ENCODE data around the gene TRMT61A. TPM values are rescaled to one million over a fixed set of nuclear protein-coding genes. Genes with fewer than 3 reads are reported as not detected.
A peak's percentile ranks its signal among the peaks of the same experiment; 100 is the strongest.
"Not testable (repeated sequence)": the region's sequence is repeated elsewhere in the genome, so short reads cannot be mapped to it uniquely, and the experiment has no call there.

Gene TRMT61A
- total RNA-seq, 1 donor from 2014 or later, result 13.7 TPM

- Mint-ChIP-seq H3K4me1 (ENCODE audit: low read depth) (peaks cover 4% of the 10 kb centered on the region), H3K36me3 (ENCODE audit: low read depth) (no peaks in the 10 kb centered on the region), H3K9me3 (no peaks in the 10 kb centered on the region), H3K27me3 (ENCODE audit: low read depth) (peaks cover 21% of the 10 kb centered on the region), H3K4me3 (ENCODE audit: low read depth) (peak overlapping the region; percentile 45), H3K27ac (no peak overlapping the region)
- DNase-seq (ENCODE audit: low spot score), result peak; percentile 57
- intact Hi-C loops (cut with micrococcal nuclease), result no loop called here
Measured at GRCh38 chr14:103520657-103521437, 8.1 kb upstream of the TRMT61A start.

- peaks cover 21% of the 10 kb centered on the region for H3K27me3 Mint-ChIP-seq (ENCODE audit: low read depth)
- no peaks in the 10 kb centered on the region for H3K9me3 Mint-ChIP-seq
- no peak overlapping the region for H3K4me3 Mint-ChIP-seq (ENCODE audit: low read depth)
- intact Hi-C loops (cut with micrococcal nuclease), result no loop called here
- no peaks in the 10 kb centered on the region for H3K36me3 Mint-ChIP-seq (ENCODE audit: low read depth)
- DNase-seq (ENCODE audit: low spot score), result no peak
- H3K4me1 Mint-ChIP-seq (ENCODE audit: low read depth), result peaks cover 4% of the 10 kb centered on the region
- no peak overlapping the region for H3K27ac Mint-ChIP-seq
Measured at GRCh38 chr14:103521438-103521950, 7.5 kb upstream of the TRMT61A start.

- H3K27ac Mint-ChIP-seq, result no peak overlapping the region
- no peaks in the 10 kb centered on the region for H3K9me3 Mint-ChIP-seq
- H3K4me3 Mint-ChIP-seq (ENCODE audit: low read depth), result peak overlapping the region; percentile 21
- H3K27me3 Mint-ChIP-seq (ENCODE audit: low read depth), result peaks cover 21% of the 10 kb centered on the region
- H3K4me1 Mint-ChIP-seq (ENCODE audit: low read depth), result peaks cover 6% of the 10 kb centered on the region
- no peaks in the 10 kb centered on the region for H3K36me3 Mint-ChIP-seq (ENCODE audit: low read depth)
- intact Hi-C loops (cut with micrococcal nuclease), result no loop called here
- no peak for DNase-seq (ENCODE audit: low spot score)
Measured at GRCh38 chr14:103521951-103522563, 6.9 kb upstream of the TRMT61A start.

GRCh38 chr14:103522649-103523574, 6.1 kb upstream of the TRMT61A start, which contains the start of gene CKB:
TSS of gene CKB (minus strand) at chr14:103522830. CDS start at chr14:103522493, 337 bp downstream.
- no peaks in the 10 kb centered on the region for H3K36me3 Mint-ChIP-seq (ENCODE audit: low read depth)
- peaks cover 21% of the 10 kb centered on the region for H3K27me3 Mint-ChIP-seq (ENCODE audit: low read depth)
- no peak for DNase-seq (ENCODE audit: low spot score)
- intact Hi-C loops (cut with micrococcal nuclease), result no loop called here
- H3K4me3 Mint-ChIP-seq (ENCODE audit: low read depth), result peak within 1 kb of the TSS; percentile 21
- no peaks in the 10 kb centered on the region for H3K9me3 Mint-ChIP-seq
- no peak within 1 kb of the TSS for H3K27ac Mint-ChIP-seq
- peaks cover 13% of the 10 kb centered on the region for H3K4me1 Mint-ChIP-seq (ENCODE audit: low read depth)

GRCh38 chr14:103523575-103523954, 5.4 kb upstream of the TRMT61A start:
- Mint-ChIP-seq H3K36me3 (ENCODE audit: low read depth) (no peaks in the 10 kb centered on the region), H3K4me3 (ENCODE audit: low read depth) (peak overlapping the region; percentile 17), H3K9me3 (no peaks in the 10 kb centered on the region), H3K27ac (no peak overlapping the region), H3K4me1 (ENCODE audit: low read depth) (peaks cover 13% of the 10 kb centered on the region), H3K27me3 (ENCODE audit: low read depth) (peaks cover 21% of the 10 kb centered on the region)
- no peak for DNase-seq (ENCODE audit: low spot score)
- intact Hi-C loops (cut with micrococcal nuclease), result no loop called here

GRCh38 chr14:103524002-103524935, 4.7 kb upstream of the TRMT61A start:
- no peak for DNase-seq (ENCODE audit: low spot score)
- H3K27me3 Mint-ChIP-seq (ENCODE audit: low read depth), result peaks cover 20% of the 10 kb centered on the region
- H3K36me3 Mint-ChIP-seq (ENCODE audit: low read depth), result no peaks in the 10 kb centered on the region
- no peaks in the 10 kb centered on the region for H3K9me3 Mint-ChIP-seq
- no peak overlapping the region for H3K4me3 Mint-ChIP-seq (ENCODE audit: low read depth)
- H3K27ac Mint-ChIP-seq, result no peak overlapping the region
- intact Hi-C loops (cut with micrococcal nuclease), result no loop called here
- H3K4me1 Mint-ChIP-seq (ENCODE audit: low read depth), result peaks cover 11% of the 10 kb centered on the region

GRCh38 chr14:103525430-103526246, 3.4 kb upstream of the TRMT61A start:
- H3K27ac Mint-ChIP-seq; intact Hi-C loops (cut with micrococcal nuclease); DNase-seq (ENCODE audit: low spot score); H3K4me3 Mint-ChIP-seq (ENCODE audit: low read depth); H3K9me3 Mint-ChIP-seq; H3K36me3 Mint-ChIP-seq (ENCODE audit: low read depth): not testable (repeated sequence)
- Mint-ChIP-seq H3K27me3 (ENCODE audit: low read depth) (peaks cover 20% of the 10 kb centered on the region), H3K4me1 (ENCODE audit: low read depth) (peaks cover 13% of the 10 kb centered on the region)

GRCh38 chr14:103526247-103526913, 2.6 kb upstream of the TRMT61A start:
- H3K9me3 Mint-ChIP-seq, result no peaks in the 10 kb centered on the region
- no peak overlapping the region for H3K27ac Mint-ChIP-seq
- peaks cover 20% of the 10 kb centered on the region for H3K27me3 Mint-ChIP-seq (ENCODE audit: low read depth)
- H3K36me3 Mint-ChIP-seq (ENCODE audit: low read depth), result peaks cover 8% of the 10 kb centered on the region
- intact Hi-C loops (cut with micrococcal nuclease), result no loop called here
- no peak overlapping the region for H3K4me3 Mint-ChIP-seq (ENCODE audit: low read depth)
- no peak for DNase-seq (ENCODE audit: low spot score)
- H3K4me1 Mint-ChIP-seq (ENCODE audit: low read depth), result peaks cover 15% of the 10 kb centered on the region

- no peaks in the 10 kb centered on the region for H3K9me3 Mint-ChIP-seq
- peaks cover 8% of the 10 kb centered on the region for H3K36me3 Mint-ChIP-seq (ENCODE audit: low read depth)
- DNase-seq (ENCODE audit: low spot score), result no peak
- intact Hi-C loops (cut with micrococcal nuclease), result no loop called here
- peaks cover 15% of the 10 kb centered on the region for H3K4me1 Mint-ChIP-seq (ENCODE audit: low read depth)
- H3K27ac Mint-ChIP-seq, result no peak overlapping the region
- H3K4me3 Mint-ChIP-seq (ENCODE audit: low read depth), result peak overlapping the region; percentile 68
- peaks cover 20% of the 10 kb centered on the region for H3K27me3 Mint-ChIP-seq (ENCODE audit: low read depth)
Measured at GRCh38 chr14:103526914-103527248, 2.1 kb upstream of the TRMT61A start.

GRCh38 chr14:103527408-103528145, 1.4 kb upstream of the TRMT61A start:
- no peak for DNase-seq (ENCODE audit: low spot score)
- H3K4me3 Mint-ChIP-seq (ENCODE audit: low read depth), result peak overlapping the region; percentile 99
- intact Hi-C loops (cut with micrococcal nuclease), result no loop called here
- peak overlapping the region; percentile 63 for H3K27ac Mint-ChIP-seq
- H3K36me3 Mint-ChIP-seq (ENCODE audit: low read depth), result peaks cover 8% of the 10 kb centered on the region
- H3K27me3 Mint-ChIP-seq (ENCODE audit: low read depth), result peaks cover 20% of the 10 kb centered on the region
- H3K4me1 Mint-ChIP-seq (ENCODE audit: low read depth), result peaks cover 15% of the 10 kb centered on the region
- H3K9me3 Mint-ChIP-seq, result no peaks in the 10 kb centered on the region
